Activated CD4-positive, alpha-beta memory T cell treated with anti-CD3 and anti-CD28 coated beads, Interleukin-2, amount 10 ng/mL, durations not matched to agents 7 days and 5 days (primary cell): Measurements from ENCODE around the gene RFXAP. TPM values are rescaled to one million over a fixed set of nuclear protein-coding genes. Genes with fewer than 3 reads are reported as not detected.

Source experiments
- CTCF ChIA-PET: fragments of 350-600 bp; sonication (Branson Sonifier 250); formaldehyde crosslinking; loops from one replicate; lab custom pipeline; 2021; ENCODE audit warnings: antibody characterized with exemption, inconsistent platforms; lab: Charles Lee
- POLR2A ChIA-PET: fragments of 350-600 bp; sonication (Branson Sonifier 250); formaldehyde crosslinking; loops from one replicate; lab custom pipeline; 2021; ENCODE audit warnings: antibody characterized with exemption; lab: Charles Lee
- DNase-seq: peaks from one replicate; pipeline ENCODE4 v3.0.0-alpha.2; 2020
- H3K27ac Mint-ChIP-seq: one replicate; pipeline ENCODE4 v1.8.0; 2021; ENCODE audit warnings: mild to moderate bottlenecking, mixed read lengths
- H3K27me3 Mint-ChIP-seq: one replicate; pipeline ENCODE4 v1.8.0; 2021; ENCODE audit warnings: mixed read lengths
- H3K36me3 Mint-ChIP-seq: one replicate; pipeline ENCODE4 v1.8.0; 2021; ENCODE audit warnings: low read depth, mixed read lengths
- H3K4me1 Mint-ChIP-seq: one replicate; pipeline ENCODE4 v1.8.0; 2021; ENCODE audit warnings: mixed read lengths
- H3K4me3 Mint-ChIP-seq: one replicate; pipeline ENCODE4 v1.8.0; 2021; ENCODE audit warnings: mild to moderate bottlenecking, mixed read lengths
- H3K9me3 Mint-ChIP-seq: one replicate; pipeline ENCODE4 v1.8.0; 2021; ENCODE audit warnings: mixed read lengths
- total RNA-seq, 2 experiments: library from RNA; stranded (reverse); gene quantifications; one replicate each; pipeline ENCODE4 v1.2.3, GENCODE V29; 2021

Gene RFXAP
- total RNA-seq, 2 experiments from 2014 or later: 15.3 to 16.1 TPM

DNA sequence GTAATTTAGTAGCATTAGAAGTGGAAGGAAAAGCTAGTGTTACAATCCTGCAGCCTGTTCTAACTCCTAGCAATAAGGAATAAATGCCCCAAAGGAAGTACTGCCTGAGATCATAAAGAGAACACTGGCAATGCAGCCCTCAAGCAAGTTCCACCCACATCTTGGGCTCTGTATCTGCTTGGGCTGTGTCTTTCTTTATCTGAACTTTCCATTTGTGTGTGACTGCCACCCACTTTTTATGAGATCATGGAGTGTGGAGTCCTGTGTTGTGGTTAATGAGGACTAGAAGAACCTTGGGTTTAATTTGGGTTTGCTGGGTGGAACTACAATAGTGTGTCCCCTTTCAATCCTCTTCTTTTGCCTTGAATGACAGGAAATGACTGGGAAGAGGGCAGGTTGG, 38.2 kb downstream of the RFXAP start:
- ChIA-PET POLR2A (no interaction called here), CTCF (interaction anchor here (0.7 to 1.8 kb wide), 6 partner anchors 16 to 126 kb away, joined by 3 to 23 read pairs (median 5); no protein-coding TSS in a partner anchor)
- no peaks in the 10 kb centered on the region for H3K9me3 Mint-ChIP-seq
- DNase-seq: no peak
- no peak overlapping the region for H3K4me3 Mint-ChIP-seq
- no peak overlapping the region for H3K27ac Mint-ChIP-seq
- H3K36me3 Mint-ChIP-seq: no peaks in the 10 kb centered on the region
- H3K4me1 Mint-ChIP-seq: peaks cover 6% of the 10 kb centered on the region
- H3K27me3 Mint-ChIP-seq: peaks cover 14% of the 10 kb centered on the region

GRCh38 chr13:36858290-36858689, 39.3 kb downstream of the RFXAP start:
- Mint-ChIP-seq H3K9me3 (no peaks in the 10 kb centered on the region), H3K4me1 (peaks cover 13% of the 10 kb centered on the region)

DNA sequence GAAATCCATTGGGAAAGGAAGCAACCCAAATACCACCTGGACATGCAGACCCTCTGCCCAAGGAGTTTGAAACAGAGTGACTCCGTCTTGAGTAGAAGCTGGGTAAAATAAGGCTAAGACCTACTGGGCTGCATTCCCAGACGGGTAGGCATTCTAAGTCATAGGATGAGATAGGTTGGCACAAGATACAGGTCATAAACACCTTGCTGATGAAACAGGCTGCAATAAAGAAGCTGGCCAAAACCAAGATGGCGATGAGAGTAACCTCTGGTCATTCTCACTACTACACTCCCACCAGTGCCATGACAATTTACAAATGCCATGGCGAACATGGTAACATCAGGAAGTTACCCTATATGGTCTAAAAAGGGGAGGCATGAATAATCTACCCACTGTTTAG, 40.2 kb downstream of the RFXAP start:
- ChIA-PET POLR2A (no interaction called here), CTCF (interaction anchor here (1.4 to 2.6 kb wide), 5 partner anchors 11 to 121 kb away, joined by 5 to 23 read pairs (median 7); no protein-coding TSS in a partner anchor)
- Mint-ChIP-seq H3K4me1 (peaks cover 13% of the 10 kb centered on the region), H3K27me3 (peaks cover 25% of the 10 kb centered on the region), H3K9me3 (no peaks in the 10 kb centered on the region), H3K4me3 (no peak overlapping the region), H3K27ac (no peak overlapping the region), H3K36me3 (no peaks in the 10 kb centered on the region)
- no peak for DNase-seq

More at GRCh38 chr13:36858290-36858689, 39.3 kb downstream of the RFXAP start:
- ChIA-PET POLR2A (interaction anchor here (1.4 kb wide), 1 partner anchor 142 kb away, joined by 5 read pairs; the partner anchor contains the start of gene EXOSC8), CTCF (interaction anchor here (0.7 to 2.6 kb wide), 12 partner anchors 10 to 441 kb away, joined by 3 to 23 read pairs (median 6); no protein-coding TSS in a partner anchor)
- Mint-ChIP-seq H3K36me3 (no peaks in the 10 kb centered on the region), H3K27me3 (peaks cover 18% of the 10 kb centered on the region), H3K27ac (no peak overlapping the region), H3K4me3 (no peak overlapping the region)
- no peak for DNase-seq

DNA sequence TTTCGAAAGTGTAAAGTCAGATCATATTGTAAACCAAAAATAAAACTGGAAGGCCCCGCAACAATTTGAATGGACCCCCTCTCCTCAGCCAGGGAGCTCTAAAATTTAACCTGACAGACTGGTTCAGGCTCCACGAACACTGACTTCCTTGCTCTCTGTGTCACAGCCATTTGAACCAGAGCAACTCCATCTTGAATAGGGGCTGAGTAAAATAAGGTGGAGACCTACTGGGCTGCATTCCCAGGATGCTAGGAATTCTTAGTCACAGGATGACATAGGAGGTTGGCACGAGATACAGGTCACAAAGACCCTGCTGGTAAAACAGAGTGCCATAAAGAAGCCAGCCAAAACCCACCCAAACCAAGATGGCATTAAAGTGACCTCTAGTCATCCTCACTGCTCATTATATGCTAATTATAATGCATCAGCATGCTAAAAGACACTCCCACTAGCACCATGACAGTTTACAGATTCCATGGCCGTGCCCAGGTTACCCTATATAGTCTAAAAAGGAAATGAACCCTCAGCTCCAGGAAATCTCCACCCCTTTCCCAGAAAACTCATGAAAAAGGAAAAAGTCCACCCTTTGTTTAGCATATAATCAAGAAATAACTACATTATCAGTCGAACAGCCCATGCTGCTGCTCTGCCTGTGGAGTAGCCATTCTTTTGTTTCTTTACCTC, 43.1 kb downstream of the RFXAP start:
- ChIA-PET POLR2A (no interaction called here), CTCF (interaction anchor here (1.5 kb wide), 1 partner anchor 14 kb away, joined by 4 read pairs; no protein-coding TSS in a partner anchor)
- Mint-ChIP-seq H3K27me3 (peaks cover 43% of the 10 kb centered on the region), H3K4me1 (peaks cover 13% of the 10 kb centered on the region), H3K27ac (no peak overlapping the region), H3K9me3 (no peaks in the 10 kb centered on the region), H3K36me3 (no peaks in the 10 kb centered on the region), H3K4me3 (no peak overlapping the region)
- DNase-seq: no peak

- H3K4me1 Mint-ChIP-seq: peaks cover 13% of the 10 kb centered on the region
- no peaks in the 10 kb centered on the region for H3K36me3 Mint-ChIP-seq
- H3K9me3 Mint-ChIP-seq: no peaks in the 10 kb centered on the region
- no peak overlapping the region for H3K4me3 Mint-ChIP-seq
- H3K27ac Mint-ChIP-seq: no peak overlapping the region
- DNase-seq: no peak
- H3K27me3 Mint-ChIP-seq: peaks cover 49% of the 10 kb centered on the region
- ChIA-PET CTCF (no interaction called here), POLR2A (no interaction called here)
Measured at GRCh38 chr13:36862722-36863121, 43.7 kb downstream of the RFXAP start.

- Mint-ChIP-seq H3K27me3 (peaks cover 49% of the 10 kb centered on the region), H3K36me3 (no peaks in the 10 kb centered on the region), H3K4me3 (no peak overlapping the region), H3K27ac (no peak overlapping the region), H3K9me3 (no peaks in the 10 kb centered on the region), H3K4me1 (peaks cover 13% of the 10 kb centered on the region)
- DNase-seq: no peak
- POLR2A ChIA-PET: no interaction called here
- CTCF ChIA-PET: no interaction called here
Measured at GRCh38 chr13:36865265-36865664, 46.2 kb downstream of the RFXAP start.

GRCh38 chr13:36866232-36866631, 47.2 kb downstream of the RFXAP start:
- POLR2A ChIA-PET: no interaction called here

GRCh38 chr13:36870050-36870692, 51.1 kb downstream of the RFXAP start:
- peaks cover 44% of the 10 kb centered on the region for H3K27me3 Mint-ChIP-seq
- ChIA-PET POLR2A (no interaction called here), CTCF (no interaction called here)

More at GRCh38 chr13:36866232-36866631, 47.2 kb downstream of the RFXAP start:
- Mint-ChIP-seq H3K9me3 (no peaks in the 10 kb centered on the region), H3K27me3 (peaks cover 51% of the 10 kb centered on the region), H3K27ac (no peak overlapping the region), H3K4me1 (peaks cover 13% of the 10 kb centered on the region), H3K36me3 (no peaks in the 10 kb centered on the region), H3K4me3 (no peak overlapping the region)
- CTCF ChIA-PET: no interaction called here
- DNase-seq: no peak

DNA sequence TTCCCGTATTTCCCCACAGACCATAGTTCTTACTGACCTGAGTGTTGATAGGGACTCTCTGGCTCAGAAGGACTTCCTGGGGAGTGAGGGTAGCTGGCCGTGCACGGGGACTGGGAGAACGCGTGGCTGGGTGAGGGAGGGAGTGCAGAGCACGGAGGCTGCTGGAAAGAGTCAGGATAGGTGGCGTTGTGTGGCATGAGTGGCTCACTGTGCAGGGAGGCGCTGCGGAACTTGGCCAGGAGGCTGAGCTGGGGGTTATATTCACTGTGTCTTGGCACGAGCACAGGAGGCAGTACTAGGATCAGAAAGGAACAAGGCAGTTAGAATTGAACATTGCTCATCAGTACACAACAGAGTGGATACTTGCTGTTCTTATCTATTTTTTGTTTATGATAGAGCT, 53.6 kb downstream of the RFXAP start:
- Mint-ChIP-seq H3K27me3 (peaks cover 33% of the 10 kb centered on the region), H3K27ac (no peak overlapping the region), H3K4me1 (no peaks in the 10 kb centered on the region), H3K36me3 (no peaks in the 10 kb centered on the region), H3K9me3 (no peaks in the 10 kb centered on the region), H3K4me3 (no peak overlapping the region)
- ChIA-PET CTCF (no interaction called here), POLR2A (no interaction called here)
- DNase-seq: no peak

More at GRCh38 chr13:36870050-36870692, 51.1 kb downstream of the RFXAP start:
- Mint-ChIP-seq H3K27ac (no peak overlapping the region), H3K36me3 (no peaks in the 10 kb centered on the region), H3K4me3 (no peak overlapping the region), H3K9me3 (no peaks in the 10 kb centered on the region), H3K4me1 (no peaks in the 10 kb centered on the region)
- DNase-seq: no peak

DNA sequence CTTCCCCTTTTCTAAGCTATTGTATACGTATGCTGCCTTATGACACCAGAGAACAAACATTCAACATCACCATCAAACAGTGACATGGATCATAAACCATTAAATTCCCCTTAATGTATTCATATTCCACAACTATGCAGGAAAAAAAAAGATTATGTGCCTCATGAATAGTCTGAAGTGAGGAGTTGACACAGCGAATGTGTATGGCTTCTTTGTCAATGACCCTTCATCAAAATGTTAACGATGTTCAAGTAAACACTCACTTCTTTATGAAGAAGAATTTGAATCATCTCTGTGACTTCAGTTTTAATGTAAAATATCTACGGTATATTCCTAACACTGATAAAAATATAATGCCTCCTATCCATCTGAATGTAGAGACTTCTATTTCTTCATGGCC, 56.4 kb downstream of the RFXAP start:
- ChIA-PET POLR2A (no interaction called here), CTCF (no interaction called here)
- Mint-ChIP-seq H3K4me1 (no peaks in the 10 kb centered on the region), H3K27ac (no peak overlapping the region), H3K9me3 (no peaks in the 10 kb centered on the region), H3K27me3 (peaks cover 24% of the 10 kb centered on the region), H3K36me3 (no peaks in the 10 kb centered on the region), H3K4me3 (no peak overlapping the region)
- no peak for DNase-seq

GRCh38 chr13:36875961-36876360, 56.9 kb downstream of the RFXAP start:
- Mint-ChIP-seq H3K27ac (no peak overlapping the region), H3K4me1 (no peaks in the 10 kb centered on the region), H3K4me3 (no peak overlapping the region), H3K36me3 (no peaks in the 10 kb centered on the region), H3K9me3 (no peaks in the 10 kb centered on the region), H3K27me3 (peaks cover 24% of the 10 kb centered on the region)
- ChIA-PET POLR2A (no interaction called here), CTCF (no interaction called here)
- DNase-seq: no peak
